OCI-M2 (cell line): Measurements from ENCODE around the gene MRNIP.
"Not testable (repeated sequence)": the region's sequence is repeated elsewhere in the genome, so short reads cannot be mapped to it uniquely, and the experiment has no call there.

ENCODE experiments used
- DNase-seq: peaks from one replicate; lab custom pipeline; 2025; ENCODE audit not compliant: unreplicated experiment; lab: John Stamatoyannopoulos, UW

Gene MRNIP

DNA sequence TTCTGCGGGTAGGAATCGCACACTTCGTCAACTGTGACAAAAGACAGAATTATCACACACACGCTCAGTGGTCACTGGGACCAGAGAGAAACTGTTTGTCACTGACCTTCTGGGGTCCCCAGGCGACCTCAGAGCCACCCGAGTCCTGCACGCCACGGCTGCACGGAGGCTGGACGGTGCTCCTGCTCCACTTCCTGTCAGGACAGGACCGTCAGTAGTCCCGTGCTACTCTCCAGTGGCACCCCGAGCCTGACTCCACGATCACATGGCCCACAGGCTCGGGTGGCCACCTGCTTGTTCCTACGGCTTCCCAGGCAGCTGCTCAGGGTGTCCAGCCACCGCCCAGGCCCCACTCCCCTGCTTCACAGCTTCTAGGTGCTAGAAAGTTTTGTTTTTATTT lies 17.9 kb downstream of the MRNIP start:
- no peak for DNase-seq

DNA sequence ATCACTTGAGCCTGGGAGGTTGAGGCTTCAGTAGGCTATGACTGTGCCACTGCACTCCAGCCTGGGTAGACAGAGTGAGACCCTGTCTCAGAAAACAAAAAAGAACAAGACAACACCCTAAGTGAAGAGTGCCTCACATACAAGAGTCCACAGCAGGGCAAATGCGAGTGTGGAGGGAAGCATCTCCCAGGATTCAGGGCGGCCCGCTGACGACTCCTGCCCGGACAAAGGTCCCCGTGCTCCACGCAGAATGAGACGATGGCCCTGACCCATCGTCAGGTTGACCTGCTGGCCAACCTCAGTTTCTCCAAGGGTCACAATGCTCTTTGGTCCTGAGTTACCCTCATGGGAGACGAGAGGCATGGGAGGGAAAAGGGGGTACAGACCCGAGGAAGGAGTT lies 18.3 kb downstream of the MRNIP start:
- DNase-seq = no peak

DNA sequence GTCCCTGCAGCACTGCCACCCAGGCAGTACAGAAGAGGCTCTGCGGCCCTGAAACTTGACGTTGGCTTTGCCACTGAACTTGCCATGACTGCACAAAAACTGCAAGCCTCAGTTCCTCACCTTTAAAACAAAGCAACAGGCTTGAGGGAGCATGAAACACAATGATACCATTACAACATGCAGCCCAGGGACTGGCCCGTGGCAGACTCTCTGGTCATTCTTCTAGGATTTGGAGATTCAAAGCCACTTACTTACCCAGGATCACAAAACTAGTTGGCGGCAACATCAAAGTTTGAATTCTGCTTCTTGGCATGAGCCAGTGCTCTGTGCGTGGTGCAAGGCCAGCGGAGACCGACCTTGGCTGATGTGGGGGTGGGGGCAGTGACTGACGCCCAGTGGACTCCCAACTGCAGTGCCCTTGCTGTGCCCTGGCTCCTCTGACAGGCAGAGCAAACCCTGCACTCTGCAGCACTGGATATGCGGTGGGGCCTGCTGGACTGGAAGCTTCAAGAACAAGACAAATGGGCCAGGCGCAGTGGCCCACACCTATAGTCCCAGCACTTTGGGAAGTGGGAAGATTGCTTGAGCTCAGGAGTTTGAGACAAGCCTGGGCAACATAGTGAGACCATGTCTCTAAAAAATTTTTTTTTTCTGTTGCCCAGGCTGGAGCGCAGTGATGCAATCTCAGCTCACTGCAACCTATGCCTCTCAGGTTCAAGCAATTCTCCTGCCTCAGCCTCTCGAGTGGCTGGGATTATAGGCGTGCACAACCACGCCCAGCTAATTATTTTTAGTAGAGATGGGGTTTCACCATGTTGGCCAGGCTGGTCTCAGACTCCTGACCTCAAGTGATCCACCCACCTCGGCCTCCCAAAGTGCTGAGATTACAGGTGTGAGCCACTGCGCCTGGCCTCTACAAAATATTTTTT lies 19.0 kb downstream of the MRNIP start:
- no peak for DNase-seq

DNA sequence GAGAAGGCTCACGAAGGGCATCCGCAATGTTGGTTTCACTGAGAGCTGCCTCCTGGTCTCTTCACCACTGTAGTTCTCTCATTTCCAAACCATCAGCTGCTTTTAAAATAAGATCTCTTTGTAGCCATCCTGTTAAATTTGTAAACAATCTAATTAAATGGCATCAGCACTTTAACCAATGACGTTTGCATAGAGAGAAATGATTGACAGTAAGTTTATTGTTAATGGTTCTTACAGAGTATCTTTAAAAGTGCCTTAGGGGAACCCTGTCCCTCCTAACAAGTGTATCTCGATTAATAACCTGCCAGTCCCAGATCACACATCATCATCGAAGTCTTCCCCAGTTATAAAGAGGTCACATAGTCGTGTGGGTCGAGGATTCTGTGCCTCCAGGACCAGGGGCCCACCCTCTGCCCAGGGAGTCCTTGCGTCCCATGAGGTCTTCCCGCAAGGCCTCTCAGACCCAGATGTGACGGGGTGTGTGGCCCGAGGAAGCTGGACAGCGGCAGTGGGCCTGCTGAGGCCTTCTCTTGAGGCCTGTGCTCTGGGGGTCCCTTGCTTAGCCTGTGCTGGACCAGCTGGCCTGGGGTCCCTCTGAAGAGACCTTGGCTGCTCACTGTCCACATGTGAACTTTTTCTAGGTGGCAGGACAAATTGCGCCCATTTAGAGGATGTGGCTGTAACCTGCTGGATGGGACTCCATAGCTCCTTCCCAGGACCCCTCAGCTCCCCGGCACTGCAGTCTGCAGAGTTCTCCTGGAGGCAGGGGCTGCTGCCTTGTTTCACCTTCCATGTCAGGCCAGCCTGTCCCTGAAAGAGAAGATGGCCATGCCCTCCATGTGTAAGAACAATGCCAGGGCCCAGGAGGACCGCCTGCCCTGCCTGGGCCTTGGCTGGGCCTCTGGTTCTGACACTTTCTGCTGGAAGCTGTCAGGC lies 21.3 kb downstream of the MRNIP start:
- DNase-seq = no peak

DNA sequence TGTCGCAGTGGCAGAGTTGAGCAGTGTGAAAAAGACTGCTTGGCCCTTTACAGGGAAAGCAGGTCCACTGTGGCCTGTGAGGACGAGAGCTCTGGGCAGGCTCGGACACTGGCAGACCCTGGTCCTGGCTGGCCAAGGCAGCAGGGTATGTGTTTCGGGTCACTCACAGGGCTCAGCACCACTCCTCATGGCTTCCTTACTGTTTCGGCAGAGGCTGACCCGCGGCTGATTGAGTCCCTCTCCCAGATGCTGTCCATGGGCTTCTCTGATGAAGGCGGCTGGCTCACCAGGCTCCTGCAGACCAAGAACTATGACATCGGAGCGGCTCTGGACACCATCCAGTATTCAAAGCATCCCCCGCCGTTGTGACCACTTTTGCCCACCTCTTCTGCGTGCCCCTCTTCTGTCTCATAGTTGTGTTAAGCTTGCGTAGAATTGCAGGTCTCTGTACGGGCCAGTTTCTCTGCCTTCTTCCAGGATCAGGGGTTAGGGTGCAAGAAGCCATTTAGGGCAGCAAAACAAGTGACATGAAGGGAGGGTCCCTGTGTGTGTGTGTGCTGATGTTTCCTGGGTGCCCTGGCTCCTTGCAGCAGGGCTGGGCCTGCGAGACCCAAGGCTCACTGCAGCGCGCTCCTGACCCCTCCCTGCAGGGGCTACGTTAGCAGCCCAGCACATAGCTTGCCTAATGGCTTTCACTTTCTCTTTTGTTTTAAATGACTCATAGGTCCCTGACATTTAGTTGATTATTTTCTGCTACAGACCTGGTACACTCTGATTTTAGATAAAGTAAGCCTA lies 22.2 kb downstream of the MRNIP start:
- DNase-seq = no peak

DNA sequence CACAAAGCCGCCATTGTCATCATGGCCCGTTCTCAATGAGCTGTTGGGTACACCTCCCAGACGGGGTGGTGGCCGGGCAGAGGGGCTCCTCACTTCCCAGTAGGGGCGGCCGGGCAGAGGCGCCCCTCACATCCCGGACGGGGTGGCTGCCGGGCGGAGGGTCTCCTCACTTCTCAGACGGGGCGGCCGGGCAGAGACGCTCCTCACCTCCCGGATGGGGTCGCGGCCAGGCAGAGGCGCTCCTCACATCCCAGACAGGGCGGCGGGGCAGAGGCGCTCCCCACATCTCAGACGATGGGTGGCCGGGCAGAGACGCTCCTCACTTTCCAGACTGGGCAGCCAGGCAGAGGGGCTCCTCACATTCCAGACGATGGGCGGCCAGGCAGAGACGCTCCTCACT lies 23.7 kb downstream of the MRNIP start:
- not testable (repeated sequence) for DNase-seq

DNA sequence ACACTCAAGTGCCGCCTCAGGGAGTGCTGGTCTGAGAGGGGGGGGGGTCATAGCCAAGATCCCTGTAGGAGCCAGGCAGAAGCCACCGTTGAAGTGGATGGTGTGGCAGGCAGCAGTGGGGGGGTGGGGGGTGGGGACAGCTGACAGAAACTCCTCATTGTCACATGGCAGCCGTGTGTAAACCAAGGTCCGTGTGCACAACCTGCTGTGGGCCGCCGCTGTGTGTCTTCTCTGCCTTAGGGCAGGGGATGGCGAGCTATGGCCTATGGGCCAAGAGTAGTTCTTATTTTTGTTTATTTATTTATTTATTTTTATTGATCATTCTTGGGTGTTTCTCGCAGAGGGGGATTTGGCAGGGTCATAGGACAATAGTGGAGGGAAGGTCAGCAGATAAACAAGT lies 24.5 kb downstream of the MRNIP start:
- DNase-seq = no peak

GRCh38 chr5:179833709-179834070 lies 24.9 kb downstream of the MRNIP start:
- DNase-seq = no peak

- DNase-seq = no peak
Measured at GRCh38 chr5:179833056-179833708, 25.4 kb downstream of the MRNIP start.

DNA sequence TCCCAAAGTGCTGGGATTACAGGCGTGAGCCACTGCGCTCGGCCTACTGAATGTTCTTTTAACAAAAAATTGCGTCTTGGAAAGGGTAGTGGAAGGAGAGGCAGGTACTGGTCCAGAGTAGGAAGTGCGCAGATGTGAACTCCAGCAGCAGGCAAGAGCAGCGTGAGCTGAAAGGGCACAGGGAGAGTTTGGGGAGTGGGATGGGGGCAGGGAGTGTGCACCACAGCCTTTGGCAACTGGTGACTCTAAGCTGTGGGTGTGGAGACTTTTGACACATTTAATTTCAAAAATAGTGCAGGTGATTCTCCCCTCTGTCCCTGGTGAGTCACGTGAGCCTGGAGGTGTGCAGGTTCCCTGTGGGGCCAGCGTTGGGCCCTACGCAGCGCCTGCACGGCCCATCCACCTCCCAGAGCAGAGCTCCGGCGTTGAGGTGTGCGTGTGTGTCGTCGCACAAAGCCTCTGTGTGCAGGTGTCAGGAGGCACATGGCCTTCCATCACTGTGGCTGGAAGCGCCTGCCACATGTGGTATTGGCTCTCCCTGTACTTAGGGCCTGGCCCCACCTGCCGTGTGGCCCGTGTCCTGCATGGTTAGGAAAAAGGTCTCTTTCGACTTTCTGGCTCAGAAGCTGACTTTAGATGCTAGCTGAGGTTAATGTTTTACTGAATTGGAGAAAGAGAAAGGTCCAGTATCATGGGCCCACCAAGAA lies 26.4 kb downstream of the MRNIP start:
- DNase-seq = no peak

GRCh38 chr5:179830818-179831468 lies 27.7 kb downstream of the MRNIP start:
- no peak for DNase-seq

- DNase-seq = no peak
Measured at GRCh38 chr5:179829732-179830435, 28.7 kb downstream of the MRNIP start.

- DNase-seq = no peak
Measured at GRCh38 chr5:179828756-179829421, 29.7 kb downstream of the MRNIP start.

GRCh38 chr5:179827680-179828079 lies 30.9 kb downstream of the MRNIP start:
- DNase-seq = no peak

DNA sequence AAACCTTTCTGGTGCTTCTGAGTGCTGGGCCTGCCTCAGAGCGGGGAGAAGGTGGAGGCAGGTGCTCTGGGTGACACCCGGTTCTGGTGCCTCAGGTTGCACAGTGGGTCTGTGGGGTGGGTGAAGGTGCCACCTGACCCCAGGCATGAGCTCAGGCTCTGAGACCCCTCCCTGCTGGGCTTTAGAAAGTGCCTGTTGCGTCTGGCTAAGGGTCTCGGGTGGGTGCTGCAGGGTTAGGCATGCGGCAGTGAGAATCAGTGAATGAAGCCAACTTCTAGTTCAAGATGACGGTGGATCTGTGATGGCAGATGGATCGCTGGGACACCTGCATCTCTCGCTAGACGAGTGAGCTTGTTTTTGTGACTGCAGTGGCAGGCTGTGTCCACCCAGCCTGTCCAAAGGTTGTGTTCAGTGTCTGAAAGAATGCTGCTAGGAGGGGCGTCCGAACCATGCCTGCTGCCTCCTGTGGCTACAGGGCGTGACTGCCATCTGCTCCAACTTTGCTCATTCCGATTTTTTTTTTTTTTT lies 32.9 kb downstream of the MRNIP start:
- no peak for DNase-seq

DNA sequence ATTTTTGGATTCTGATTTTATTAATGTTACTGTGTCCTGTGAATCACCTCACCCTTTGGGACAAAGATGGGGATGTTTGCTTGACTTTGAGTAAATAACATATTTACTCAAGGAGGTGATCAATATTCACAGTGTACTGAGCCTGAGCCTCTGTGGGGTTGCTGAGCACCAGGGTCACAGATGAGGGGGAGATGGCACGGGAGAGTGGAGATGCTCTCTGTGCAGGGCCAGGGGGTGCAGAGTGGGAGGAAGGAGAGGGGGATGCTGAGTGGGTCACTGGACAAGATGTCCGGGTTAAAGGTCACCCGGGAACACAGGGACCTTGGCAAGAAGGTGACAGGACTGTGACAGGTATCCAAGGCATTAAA lies 33.9 kb downstream of the MRNIP start:
- no peak for DNase-seq

GRCh38 chr5:179823937-179824744 lies 34.5 kb downstream of the MRNIP start:
- no peak for DNase-seq
